OCI-LY7 (cell line): ENCODE results near the gene ABCC11. TPM values are rescaled to one million over a fixed set of nuclear protein-coding genes. Genes with fewer than 3 reads are reported as not detected.

Experiments used
- BruUV-seq: library from RNA; stranded (reverse); fragments of 400-500 nt; replicated peaks from 2 replicates; lab custom pipeline; 2021; lab: Mats Ljungman, UMichigan
- CTCF ChIA-PET: fragments of 300-600 bp; sonication (Branson Sonifier 250); formaldehyde crosslinking; loops from one replicate; lab custom pipeline; 2022; ENCODE audit warnings: antibody characterized with exemption; ENCODE audit not compliant: unreplicated experiment; lab: Charles Lee
- POLR2A ChIA-PET: fragments of 300-600 bp; sonication (Branson Sonifier 250); formaldehyde crosslinking; loops from one replicate; lab custom pipeline; 2022; ENCODE audit warnings: antibody characterized with exemption; lab: Charles Lee
- DNase-seq: peaks from one replicate; pipeline ENCODE4 v3.0.0-alpha.2; 2015; ENCODE audit warnings: low spot score
- H2AFZ ChIP-seq: fragments of 200-600 bp; sonication (generic), shearing (Covaris generic); 2 replicates; pipeline ENCODE4 v1.6.1; 2014; ENCODE audit warnings: mild to moderate bottlenecking, antibody characterized with exemption, low read length, moderate library complexity
- H3K27ac ChIP-seq: fragments of 200-600 bp; sonication (generic); 2 replicates; pipeline ENCODE4 v1.5.1; 2014; ENCODE audit warnings: mixed run types, low read depth, mild to moderate bottlenecking, moderate library complexity, low read length, inconsistent platforms; ENCODE audit not compliant: poor library complexity, severe bottlenecking
- H3K36me3 ChIP-seq: fragments of 200-600 bp; sonication (generic); 2 replicates; pipeline ENCODE4 v1.6.1; 2014; ENCODE audit warnings: mild to moderate bottlenecking, antibody characterized with exemption, low read length, moderate library complexity, mixed read lengths; ENCODE audit not compliant: insufficient read depth
- H3K4me1 ChIP-seq: fragments of 200-600 bp; sonication (generic); 2 replicates; pipeline ENCODE4 v1.5.1; 2014; ENCODE audit warnings: mild to moderate bottlenecking, low read length; ENCODE audit not compliant: insufficient read depth, poor library complexity, severe bottlenecking
- H3K4me2 ChIP-seq: fragments of 200-600 bp; sonication (generic); 2 replicates; pipeline ENCODE4 v1.6.1; 2014; ENCODE audit warnings: mild to moderate bottlenecking, low read length
- H3K4me3 ChIP-seq: fragments of 200-600 bp; sonication (generic); 2 replicates; pipeline ENCODE4 v1.5.1; 2014; ENCODE audit warnings: mild to moderate bottlenecking, low read depth, low read length; ENCODE audit not compliant: poor library complexity, severe bottlenecking
- H3K79me2 ChIP-seq: fragments of 200-600 bp; sonication (generic); 2 replicates; pipeline ENCODE4 v1.6.1; 2016; ENCODE audit warnings: low read depth, mild to moderate bottlenecking, low read length, moderate library complexity, mixed read lengths; ENCODE audit not compliant: insufficient read depth
- H3K9me2 ChIP-seq: fragments of 200-600 bp; sonication (generic); 2 replicates; pipeline ENCODE4 v1.6.1; 2016; ENCODE audit warnings: mild to moderate bottlenecking, low read length, mixed read lengths; ENCODE audit not compliant: insufficient read depth
- H3K9me3 ChIP-seq: fragments of 200-600 bp; sonication (generic); 2 replicates; pipeline ENCODE4 v1.6.1; 2014; ENCODE audit warnings: mild to moderate bottlenecking, mixed run types, low read length, mixed read lengths
- H4K20me1 ChIP-seq: fragments of 200-600 bp; sonication (generic); 2 replicates; pipeline ENCODE4 v1.6.1; 2014; ENCODE audit warnings: mild to moderate bottlenecking, antibody characterized with exemption, low read length, moderate library complexity, mixed read lengths; ENCODE audit not compliant: insufficient read depth
- EZH2phosphoT487 ChIP-seq: fragments of 200-600 bp; sonication (generic); IDR thresholded peaks from 2 replicates; pipeline ENCODE4 v1.6.1; 2018; ENCODE audit warnings: low read depth, borderline replicate concordance, mild to moderate bottlenecking, mixed run types, antibody characterized with exemption, low read length, moderate library complexity, mixed read lengths
- intact Hi-C: fragments of 100-400 bp; cut with micrococcal nuclease; formaldehyde crosslinking; loops from one replicate; pipeline ENCODE4 v1.10.0; 2022; ENCODE audit not compliant: unreplicated experiment
- total RNA-seq, 2 experiments: library from RNA; depleted of rRNA in 1 of 2; stranded (reverse); fragments of >200 nt in 1 of 2; shearing (Covaris generic) in 1 of 2; gene quantifications; 2 replicates each; pipeline ENCODE4 v1.2.3, GENCODE V29; 2014 to 2022
- TF ChIP-seq, protein P1 (sequence below): fragments of 200-600 bp; sonication (generic); conservative IDR thresholded peaks from 2 replicates; pipeline ENCODE4 v1.5.1; 2014; ENCODE audit warnings: mild to moderate bottlenecking, antibody characterized with exemption, low read length, moderate library complexity, mixed read lengths

ABCC11 gene
- total RNA-seq, 2 experiments from 2014 or later, result 0.10 TPM; not detected in 1

DNA sequence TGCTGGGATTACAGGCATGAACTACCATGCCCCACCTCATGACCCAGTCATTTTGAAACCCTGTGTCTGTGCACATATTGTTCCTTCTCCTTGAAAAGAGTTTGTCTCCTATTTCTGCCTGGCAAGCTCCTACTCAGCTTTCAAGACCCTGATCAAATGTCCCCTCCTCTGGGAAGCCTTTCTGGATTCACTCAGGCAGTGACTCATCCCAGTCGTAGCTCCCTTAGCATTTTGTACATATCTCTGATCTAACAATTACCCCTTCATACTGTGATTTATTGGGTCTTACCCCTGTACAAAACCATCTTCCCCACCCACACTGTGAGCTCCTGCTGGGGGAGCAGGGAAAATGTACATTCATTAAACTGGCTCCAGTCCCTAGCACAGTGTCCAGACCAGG, 73.5 kb downstream of the ABCC11 start:
- no peaks in the 10 kb centered on the region for H3K36me3 ChIP-seq
- no peak overlapping the region for H3K4me2 ChIP-seq
- no peak overlapping the region for H2AFZ ChIP-seq
- H3K79me2 ChIP-seq, result no peaks in the 10 kb centered on the region
- no peak overlapping the region for H3K27ac ChIP-seq
- no peak for DNase-seq
- no peaks in the 10 kb centered on the region for H3K9me3 ChIP-seq
- H4K20me1 ChIP-seq, result no peaks in the 10 kb centered on the region
- intact Hi-C loops, result no loop called here
- TF ChIP-seq EZH2phosphoT487, result no peak
- TF ChIP-seq, protein P1, sequence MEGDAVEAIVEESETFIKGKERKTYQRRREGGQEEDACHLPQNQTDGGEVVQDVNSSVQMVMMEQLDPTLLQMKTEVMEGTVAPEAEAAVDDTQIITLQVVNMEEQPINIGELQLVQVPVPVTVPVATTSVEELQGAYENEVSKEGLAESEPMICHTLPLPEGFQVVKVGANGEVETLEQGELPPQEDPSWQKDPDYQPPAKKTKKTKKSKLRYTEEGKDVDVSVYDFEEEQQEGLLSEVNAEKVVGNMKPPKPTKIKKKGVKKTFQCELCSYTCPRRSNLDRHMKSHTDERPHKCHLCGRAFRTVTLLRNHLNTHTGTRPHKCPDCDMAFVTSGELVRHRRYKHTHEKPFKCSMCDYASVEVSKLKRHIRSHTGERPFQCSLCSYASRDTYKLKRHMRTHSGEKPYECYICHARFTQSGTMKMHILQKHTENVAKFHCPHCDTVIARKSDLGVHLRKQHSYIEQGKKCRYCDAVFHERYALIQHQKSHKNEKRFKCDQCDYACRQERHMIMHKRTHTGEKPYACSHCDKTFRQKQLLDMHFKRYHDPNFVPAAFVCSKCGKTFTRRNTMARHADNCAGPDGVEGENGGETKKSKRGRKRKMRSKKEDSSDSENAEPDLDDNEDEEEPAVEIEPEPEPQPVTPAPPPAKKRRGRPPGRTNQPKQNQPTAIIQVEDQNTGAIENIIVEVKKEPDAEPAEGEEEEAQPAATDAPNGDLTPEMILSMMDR, result no peak
- no TSS peak for BruUV-seq
- CTCF ChIA-PET, result no interaction called here
- no peaks in the 10 kb centered on the region for H3K4me1 ChIP-seq
- POLR2A ChIA-PET, result interaction anchor here (0.7 kb wide), 1 partner anchor 247 kb away, joined by 3 read pairs; no protein-coding TSS in a partner anchor
- H3K9me2 ChIP-seq, result no peaks in the 10 kb centered on the region
- H3K4me3 ChIP-seq, result no peak overlapping the region

DNA sequence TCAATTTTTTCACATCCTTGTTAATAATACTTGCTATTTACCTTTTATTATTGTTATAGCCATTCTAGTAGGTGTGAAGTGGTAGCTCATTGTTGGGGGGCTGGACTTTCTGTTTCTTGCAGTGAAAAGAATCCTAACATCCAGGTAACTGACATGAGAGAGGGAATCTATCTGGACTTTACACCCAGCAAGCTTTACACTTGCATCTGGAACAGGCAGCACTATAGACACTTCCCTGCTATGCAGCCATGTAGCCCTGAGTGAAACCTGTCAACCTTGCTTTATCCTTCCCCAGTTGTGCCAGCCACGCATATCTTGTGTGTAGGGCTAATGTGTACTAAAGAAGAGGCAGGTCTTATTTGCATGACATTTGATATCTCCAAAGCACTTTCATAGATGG, 74.7 kb downstream of the ABCC11 start:
- POLR2A ChIA-PET, result no interaction called here
- Histone ChIP-seq H3K9me3 (no peaks in the 10 kb centered on the region), H3K4me3 (no peak overlapping the region), H3K4me1 (no peaks in the 10 kb centered on the region), H3K79me2 (no peaks in the 10 kb centered on the region), H3K36me3 (no peaks in the 10 kb centered on the region), H3K9me2 (no peaks in the 10 kb centered on the region), H3K4me2 (no peak overlapping the region), H2AFZ (no peak overlapping the region), H3K27ac (no peak overlapping the region), H4K20me1 (no peaks in the 10 kb centered on the region)
- no peak for DNase-seq
- intact Hi-C loops, result no loop called here
- BruUV-seq, result no TSS peak
- CTCF ChIA-PET, result no interaction called here
- TF ChIP-seq EZH2phosphoT487, result no peak
- TF ChIP-seq, protein P1, result no peak

DNA sequence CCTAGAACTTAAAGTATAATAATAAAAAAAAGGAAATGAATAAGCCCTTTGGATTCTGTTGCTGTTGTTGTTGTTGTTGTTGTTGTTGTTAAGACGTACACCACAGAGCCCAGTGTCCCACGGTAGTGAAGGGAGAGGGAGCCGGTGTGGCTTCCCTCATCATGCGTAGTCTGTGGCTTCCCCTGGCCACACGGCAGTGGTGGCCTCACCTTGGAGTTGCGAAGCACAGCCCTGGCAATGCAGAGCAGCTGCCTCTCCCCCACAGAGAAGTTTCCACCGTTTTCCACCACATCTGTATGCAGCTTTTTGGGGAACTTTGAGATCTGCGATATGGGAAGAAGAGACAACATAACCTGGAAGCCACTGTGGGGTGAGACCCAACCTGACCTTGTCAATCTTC, 77.4 kb downstream of the ABCC11 start:
- Histone ChIP-seq H3K9me2 (no peaks in the 10 kb centered on the region), H3K4me3 (no peak overlapping the region), H3K27ac (no peak overlapping the region), H2AFZ (no peak overlapping the region), H3K4me2 (no peak overlapping the region), H3K36me3 (no peaks in the 10 kb centered on the region), H3K79me2 (no peaks in the 10 kb centered on the region), H3K4me1 (no peaks in the 10 kb centered on the region), H3K9me3 (no peaks in the 10 kb centered on the region), H4K20me1 (no peaks in the 10 kb centered on the region)
- no peak for TF ChIP-seq EZH2phosphoT487
- TF ChIP-seq, protein P1, result no peak
- POLR2A ChIA-PET, result no interaction called here
- no peak for DNase-seq
- BruUV-seq, result no TSS peak
- CTCF ChIA-PET, result no interaction called here
- intact Hi-C loops, result loop anchor here (10.0 kb wide), 2 partner anchors 705 to 1135 kb away; partner anchors contain the start of genes ITFG1 and PHKB
